Keratinocyte (primary cell): ENCODE data around the gene FSD2. TPM values are rescaled to one million over a fixed set of nuclear protein-coding genes. Genes with fewer than 3 reads are reported as not detected.

ENCODE experiments used
- DNase-seq: peaks from one replicate; pipeline ENCODE4 v3.0.0-alpha.2; 2011; ENCODE audit warnings: low read depth, missing footprints, low spot score
- FAIRE-seq: peaks from 2 replicates; lab custom pipeline; 2011; peaks lifted over from hg19 to GRCh38; lab: Jason Lieb, UNC
- H2AFZ ChIP-seq: 2 replicates; pipeline ENCODE4 v1.6.0; 2012; ENCODE audit warnings: low read length, control low read depth, inconsistent platforms; ENCODE audit not compliant: control insufficient read depth
- H3K27ac ChIP-seq: 2 replicates; pipeline ENCODE4 v1.5.1; 2011; ENCODE audit warnings: low read length; ENCODE audit not compliant: control insufficient read depth, insufficient read depth
- H3K27me3 ChIP-seq: 3 replicates; pipeline ENCODE4 v1.6.0; 2011; ENCODE audit warnings: low read length; ENCODE audit not compliant: control insufficient read depth, insufficient read depth; ENCODE audit errors: extremely low read depth
- H3K36me3 ChIP-seq, 2 experiments: 2 replicates in 1 of 2; 3 replicates in 1 of 2; pipeline ENCODE4 v1.5.1; 2011; ENCODE audit warnings: low read length in 2 of 2, mild to moderate bottlenecking in 1 of 2; ENCODE audit not compliant: control insufficient read depth in 2 of 2, insufficient read depth in 2 of 2; ENCODE audit errors: extremely low read depth in 1 of 2
- H3K4me1 ChIP-seq: 3 replicates; pipeline ENCODE4 v1.5.1; 2011; ENCODE audit warnings: low read length; ENCODE audit not compliant: control insufficient read depth, insufficient read depth; ENCODE audit errors: extremely low read depth
- H3K4me2 ChIP-seq: 3 replicates; pipeline ENCODE4 v1.6.0; 2011; ENCODE audit warnings: low read depth, low read length; ENCODE audit not compliant: control insufficient read depth, insufficient read depth; ENCODE audit errors: extremely low read depth
- H3K4me3 ChIP-seq, 3 experiments: fragments of 200-600 bp in 1 of 3; sonication (generic) in 1 of 3; 2 replicates in 2 of 3; 3 replicates in 1 of 3; pipeline ENCODE4 v1.5.1; 2011 to 2016; ENCODE audit warnings: low read length in 3 of 3, mild to moderate bottlenecking in 3 of 3, control low read depth in 2 of 3, inconsistent platforms in 1 of 3, low read depth in 1 of 3, mixed read lengths in 1 of 3, mixed run types in 1 of 3, moderate library complexity in 1 of 3; ENCODE audit not compliant: control insufficient read depth in 2 of 3, insufficient read depth in 2 of 3; ENCODE audit errors: extremely low read depth in 1 of 3
- H3K79me2 ChIP-seq: 2 replicates; pipeline ENCODE4 v1.6.0; 2012; ENCODE audit warnings: low read length; ENCODE audit not compliant: control insufficient read depth, insufficient read depth
- H3K9ac ChIP-seq: 3 replicates; pipeline ENCODE4 v1.6.0; 2011; ENCODE audit warnings: low read length; ENCODE audit not compliant: control insufficient read depth, insufficient read depth; ENCODE audit errors: extremely low read depth
- H3K9me1 ChIP-seq: 3 replicates; pipeline ENCODE4 v1.6.0; 2011; ENCODE audit warnings: low read length; ENCODE audit not compliant: control insufficient read depth, insufficient read depth; ENCODE audit errors: extremely low read depth
- H3K9me3 ChIP-seq: 2 replicates; pipeline ENCODE4 v1.5.1; 2012; ENCODE audit warnings: low read depth, low read length; ENCODE audit not compliant: control insufficient read depth
- H4K20me1 ChIP-seq: 3 replicates; pipeline ENCODE4 v1.6.0; 2011; ENCODE audit warnings: low read length; ENCODE audit not compliant: control insufficient read depth, insufficient read depth; ENCODE audit errors: extremely low read depth
- CTCF ChIP-seq, 3 experiments: IDR thresholded peaks in 1 of 3; conservative IDR thresholded peaks in 1 of 3; optimal IDR thresholded peaks in 1 of 3; 2 replicates in 2 of 3; 3 replicates in 1 of 3; pipeline versions ENCODE3 to v1.5.1; 2011; ENCODE audit warnings: low read length in 3 of 3, mild to moderate bottlenecking in 3 of 3, moderate library complexity in 2 of 3, control low read depth in 1 of 3, inconsistent platforms in 1 of 3; ENCODE audit not compliant: insufficient read depth in 2 of 3; ENCODE audit errors: extremely low read depth in 1 of 3
- EZH2 ChIP-seq: IDR thresholded peaks from one replicate; pipeline ENCODE4 v1.6.1; 2012; ENCODE audit warnings: inconsistent platforms, mild to moderate bottlenecking, low read length, moderate library complexity
- dilution Hi-C: fragments of 300-500 bp; cut with MboI; formaldehyde crosslinking; loops from one replicate; pipeline ENCODE4 v1.7.0; 2020; ENCODE audit warnings: low sequenced_read_pairs; ENCODE audit not compliant: extremely low pct_ligation_motif_present
- polyA plus RNA-seq, 5 experiments: library from polyadenylated mRNA; depleted of rRNA in 3 of 5; stranded (reverse) in 3 of 5; stranded (forward) in 1 of 5; unstranded in 1 of 5; fragments of >200 nt; gene quantifications; 1 replicate in 1 of 5; 2 replicates in 3 of 5; 3 replicates in 1 of 5; pipeline versions ENCODE4 v1.2.1 to v1.2.3, GENCODE V29; 2011 to 2012; ENCODE audit warnings: missing spikeins in 2 of 5, low read depth in 1 of 5, low replicate concordance in 1 of 5

The FSD2 gene
- polyA plus RNA-seq, 1 donor (not counting 4 experiments of a cell fraction or from before 2014, with no cell fraction given): not detected

- Histone ChIP-seq H3K27ac (peak overlapping the region; percentile 88), H2AFZ (peak overlapping the region; percentile 51), H3K27me3 (no peaks in the 10 kb centered on the region), H3K4me3 (peak overlapping the region in 2 of 3 experiments; percentile 21 to 28), H3K36me3 (peaks cover 33 to 45% of the 10 kb centered on the region in 2 experiments), H3K9ac (peak overlapping the region; percentile 64), H3K79me2 (peaks cover 3% of the 10 kb centered on the region), H3K4me2 (peak overlapping the region; percentile 75), H4K20me1 (peaks cover 2% of the 10 kb centered on the region), H3K9me3 (no peaks in the 10 kb centered on the region), H3K9me1 (no peaks in the 10 kb centered on the region), H3K4me1 (peaks cover 27% of the 10 kb centered on the region)
- FAIRE-seq (no peak), DNase-seq (no peak)
- TF ChIP-seq EZH2 (no peak), CTCF (optimal IDR thresholded peaks at IDR 0.05 in 1 of 3, IDR thresholded peaks at IDR 0.05 in 1 of 3, conservative IDR thresholded peaks at IDR 0.05 in 1 of 3; ENCODE audit: extremely low read depth in 1 of 3, insufficient read depth in 2 of 3, low read length in 3 of 3) (no peak)
- dilution Hi-C loops: no loop called here
Measured at GRCh38 chr15:82833362-82833682, 27.5 kb upstream of the FSD2 start.

GRCh38 chr15:82832601-82833361 lies 26.9 kb upstream of the FSD2 start:
- dilution Hi-C loops: no loop called here
- Histone ChIP-seq H3K9me3 (no peaks in the 10 kb centered on the region), H3K9ac (peak overlapping the region; percentile 64), H2AFZ (peak overlapping the region; percentile 51), H3K27ac (peak overlapping the region; percentile 88), H3K79me2 (peaks cover 3% of the 10 kb centered on the region), H4K20me1 (peaks cover 2% of the 10 kb centered on the region), H3K27me3 (no peaks in the 10 kb centered on the region), H3K4me1 (peaks cover 27% of the 10 kb centered on the region), H3K36me3 (peaks cover 29 to 49% of the 10 kb centered on the region in 2 experiments), H3K4me3 (peak overlapping the region in 2 of 3 experiments; percentile 21 to 28), H3K4me2 (peak overlapping the region; percentile 75), H3K9me1 (no peaks in the 10 kb centered on the region)
- DNase-seq (peak; percentile 83), FAIRE-seq (peak; percentile 80)
- TF ChIP-seq EZH2 (no peak), CTCF (optimal IDR thresholded peaks at IDR 0.05 in 1 of 3, IDR thresholded peaks at IDR 0.05 in 1 of 3, conservative IDR thresholded peaks at IDR 0.05 in 1 of 3; ENCODE audit: extremely low read depth in 1 of 3, insufficient read depth in 2 of 3, low read length in 3 of 3) (peak in 1 of 3 experiments; percentile 21)
